ENCODE data around the gene SPCS1.

The SPCS1 gene

GRCh38 chr3:52730681-52731080 lies 24.8 kb downstream of the SPCS1 start:
- no peak for DNase-seq (ENCODE audit: low read depth in 2 of 2)

GRCh38 chr3:52731590-52731989 lies 25.7 kb downstream of the SPCS1 start:
- no peak for DNase-seq (ENCODE audit: low read depth in 2 of 2)

- DNase-seq (ENCODE audit: low read depth in 2 of 2) = no peak
Measured at GRCh38 chr3:52733256-52733891, 27.5 kb downstream of the SPCS1 start.

- DNase-seq (ENCODE audit: low read depth in 2 of 2) = no peak
Measured at GRCh38 chr3:52739730-52740129, 33.8 kb downstream of the SPCS1 start.

- DNase-seq (ENCODE audit: low read depth in 2 of 2) = no peak
Measured at GRCh38 chr3:52742418-52743041, 36.6 kb downstream of the SPCS1 start.

- no peak for DNase-seq (ENCODE audit: low read depth in 2 of 2)
Measured at GRCh38 chr3:52743152-52743551, 37.2 kb downstream of the SPCS1 start.

GRCh38 chr3:52743721-52744120 lies 37.8 kb downstream of the SPCS1 start:
- no peak for DNase-seq (ENCODE audit: low read depth in 2 of 2)

- no peak for DNase-seq (ENCODE audit: low read depth in 2 of 2)
Measured at GRCh38 chr3:52752045-52752660, 46.2 kb downstream of the SPCS1 start.

- DNase-seq (ENCODE audit: low read depth in 2 of 2) = no peak
Measured at GRCh38 chr3:52754373-52754772, 48.5 kb downstream of the SPCS1 start.

- no peak for DNase-seq (ENCODE audit: low read depth in 2 of 2)
Measured at GRCh38 chr3:52756141-52756540, 50.2 kb downstream of the SPCS1 start.
